ENCODE data around the gene TEP1.

DNA sequence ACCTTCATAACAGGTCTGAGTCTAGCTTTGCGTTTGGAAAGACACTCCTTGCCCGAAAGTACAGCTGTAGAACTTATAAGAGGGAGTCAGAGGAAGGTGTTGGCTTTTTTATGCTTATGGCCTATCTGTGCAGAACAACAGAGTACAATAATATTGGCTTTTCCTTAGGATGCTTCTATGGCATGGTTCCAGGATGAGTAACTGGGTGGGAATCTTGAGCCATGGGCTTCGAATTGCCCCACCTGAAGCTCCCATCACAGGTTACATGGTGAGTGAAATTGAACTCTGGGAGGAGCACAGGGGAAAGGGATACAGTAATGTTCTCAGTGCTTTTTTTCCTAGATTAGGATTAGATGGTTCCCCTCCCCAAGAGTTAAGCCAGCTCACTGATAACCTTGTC is 56.9 kb downstream of the TEP1 start:
- TF ChIP-seq CTCF (IDR thresholded peaks at IDR 0.05; ENCODE audit: low read depth, low read length), result no peak
- no peak for TF ChIP-seq EZH2phosphoT487 (IDR thresholded peaks at IDR 0.05; ENCODE audit: low read depth)

Measured in OCI-LY3 (cell line).